ENCODE data around the gene UST. TPM values are rescaled to one million over a fixed set of nuclear protein-coding genes. Genes with fewer than 3 reads are reported as not detected.

Gene UST
- polyA plus RNA-seq, 1 donor (not counting 4 experiments of a cell fraction or from before 2014, with no cell fraction given), result 6.1 TPM

- TF ChIP-seq EZH2 (IDR thresholded peaks at IDR 0.05; ENCODE audit: low read length), result no peak
- TF ChIP-seq CTCF (optimal IDR thresholded peaks at IDR 0.05 in 1 of 3, IDR thresholded peaks at IDR 0.05 in 1 of 3, conservative IDR thresholded peaks at IDR 0.05 in 1 of 3; ENCODE audit: extremely low read depth in 1 of 3, insufficient read depth in 2 of 3, low read length in 3 of 3), result no peak
- no peak overlapping the region for H2AFZ ChIP-seq (ENCODE audit: control insufficient read depth, low read length)
- H4K20me1 ChIP-seq (ENCODE audit: control insufficient read depth, extremely low read depth, insufficient read depth, low read length), result no peaks in the 10 kb centered on the region
- H3K4me3 ChIP-seq (ENCODE audit: control insufficient read depth in 2 of 3, extremely low read depth in 1 of 3, insufficient read depth in 2 of 3, low read depth in 1 of 3, low read length in 3 of 3), result no peak overlapping the region
- H3K36me3 ChIP-seq (ENCODE audit: control insufficient read depth in 2 of 2, extremely low read depth in 1 of 2, insufficient read depth in 2 of 2, low read length in 2 of 2), result no peaks in the 10 kb centered on the region
- no peaks in the 10 kb centered on the region for H3K9me3 ChIP-seq (ENCODE audit: control insufficient read depth, low read depth, low read length)
- DNase-seq (ENCODE audit: low read depth, low spot score) (no peak), FAIRE-seq (no peak)
- no peak overlapping the region for H3K4me2 ChIP-seq (ENCODE audit: control insufficient read depth, extremely low read depth, insufficient read depth, low read depth, low read length)
- no peak overlapping the region for H3K27ac ChIP-seq (ENCODE audit: control insufficient read depth, insufficient read depth, low read length)
- no peaks in the 10 kb centered on the region for H3K27me3 ChIP-seq (ENCODE audit: control insufficient read depth, extremely low read depth, insufficient read depth, low read length)
- dilution Hi-C loops (cut with MboI; ENCODE audit: extremely low pct_ligation_motif_present, low sequenced_read_pairs), result no loop called here
- H3K9ac ChIP-seq (ENCODE audit: control insufficient read depth, extremely low read depth, insufficient read depth, low read length), result no peak overlapping the region
- H3K9me1 ChIP-seq (ENCODE audit: control insufficient read depth, extremely low read depth, insufficient read depth, low read length), result no peaks in the 10 kb centered on the region
- H3K79me2 ChIP-seq (ENCODE audit: control insufficient read depth, insufficient read depth, low read length), result no peaks in the 10 kb centered on the region
- H3K4me1 ChIP-seq (ENCODE audit: control insufficient read depth, extremely low read depth, insufficient read depth, low read length), result no peaks in the 10 kb centered on the region
Observed at GRCh38 chr6:148979014-148979901, 232.4 kb downstream of the UST start.

GRCh38 chr6:148980234-148980633 is 233.4 kb downstream of the UST start:
- DNase-seq (ENCODE audit: low read depth, low spot score) (no peak), FAIRE-seq (no peak)
- dilution Hi-C loops (cut with MboI; ENCODE audit: extremely low pct_ligation_motif_present, low sequenced_read_pairs), result no loop called here
- no peaks in the 10 kb centered on the region for H4K20me1 ChIP-seq (ENCODE audit: control insufficient read depth, extremely low read depth, insufficient read depth, low read length)
- no peak overlapping the region for H3K4me2 ChIP-seq (ENCODE audit: control insufficient read depth, extremely low read depth, insufficient read depth, low read depth, low read length)
- no peak overlapping the region for H2AFZ ChIP-seq (ENCODE audit: control insufficient read depth, low read length)
- no peaks in the 10 kb centered on the region for H3K36me3 ChIP-seq (ENCODE audit: control insufficient read depth in 2 of 2, extremely low read depth in 1 of 2, insufficient read depth in 2 of 2, low read length in 2 of 2)
- H3K27me3 ChIP-seq (ENCODE audit: control insufficient read depth, extremely low read depth, insufficient read depth, low read length), result no peaks in the 10 kb centered on the region
- H3K27ac ChIP-seq (ENCODE audit: control insufficient read depth, insufficient read depth, low read length), result no peak overlapping the region
- no peak overlapping the region for H3K4me3 ChIP-seq (ENCODE audit: control insufficient read depth in 2 of 3, extremely low read depth in 1 of 3, insufficient read depth in 2 of 3, low read depth in 1 of 3, low read length in 3 of 3)
- TF ChIP-seq EZH2 (IDR thresholded peaks at IDR 0.05; ENCODE audit: low read length) (no peak), CTCF (optimal IDR thresholded peaks at IDR 0.05 in 1 of 3, IDR thresholded peaks at IDR 0.05 in 1 of 3, conservative IDR thresholded peaks at IDR 0.05 in 1 of 3; ENCODE audit: extremely low read depth in 1 of 3, insufficient read depth in 2 of 3, low read length in 3 of 3) (no peak)
- H3K4me1 ChIP-seq (ENCODE audit: control insufficient read depth, extremely low read depth, insufficient read depth, low read length), result no peaks in the 10 kb centered on the region
- no peaks in the 10 kb centered on the region for H3K9me3 ChIP-seq (ENCODE audit: control insufficient read depth, low read depth, low read length)
- no peak overlapping the region for H3K9ac ChIP-seq (ENCODE audit: control insufficient read depth, extremely low read depth, insufficient read depth, low read length)
- H3K9me1 ChIP-seq (ENCODE audit: control insufficient read depth, extremely low read depth, insufficient read depth, low read length), result no peaks in the 10 kb centered on the region
- no peaks in the 10 kb centered on the region for H3K79me2 ChIP-seq (ENCODE audit: control insufficient read depth, insufficient read depth, low read length)
